C1 segment of cervical spinal cord (tissue), 14 donors: Measurements from ENCODE around the gene ANXA5.
"Not testable (repeated sequence)": the region's sequence is repeated elsewhere in the genome, so short reads cannot be mapped to it uniquely, and the experiment has no call there.

ENCODE experiments used
- DNase-seq, 14 donors: peaks; one replicate each; lab custom pipeline; 2025; lab: John Stamatoyannopoulos, UW

The ANXA5 gene

DNA sequence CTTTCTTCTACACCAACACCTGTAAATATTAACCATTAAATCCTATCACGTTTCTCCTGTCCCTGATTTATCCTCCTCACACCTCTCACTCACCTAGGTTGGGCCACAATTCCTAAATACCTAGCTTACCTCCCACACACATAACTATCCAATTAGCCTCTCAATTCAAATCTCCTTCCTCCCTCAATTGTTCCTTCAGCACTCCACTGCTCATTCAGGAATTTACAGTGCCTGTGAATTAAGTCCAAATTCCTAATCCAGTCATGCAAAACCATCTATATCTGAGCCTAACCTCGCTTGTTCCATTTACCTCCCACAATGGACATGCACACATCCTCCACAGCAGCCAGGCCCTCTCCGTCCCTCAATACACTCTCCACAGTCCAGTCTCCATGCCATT, 17.5 kb downstream of the ANXA5 start:
- DNase-seq: no peak

DNA sequence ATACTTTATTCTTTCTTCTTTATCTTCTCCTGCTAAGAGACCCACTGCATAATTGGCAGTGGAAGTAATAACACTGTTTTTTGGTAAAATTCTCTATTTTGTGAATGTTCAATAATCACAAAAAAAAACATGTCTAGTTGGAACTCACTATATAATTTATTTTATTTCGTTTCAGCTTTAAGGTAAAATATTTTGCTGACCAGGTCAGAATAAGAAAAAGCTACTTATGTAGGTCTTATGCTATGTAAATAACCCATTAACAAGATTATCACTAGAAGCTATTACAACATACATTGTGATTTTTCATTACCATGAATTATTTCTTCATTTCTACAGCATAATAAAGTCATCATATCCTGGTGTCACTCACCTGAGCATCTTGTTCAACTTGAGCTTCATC, 19.3 kb downstream of the ANXA5 start:
- no peak for DNase-seq

DNA sequence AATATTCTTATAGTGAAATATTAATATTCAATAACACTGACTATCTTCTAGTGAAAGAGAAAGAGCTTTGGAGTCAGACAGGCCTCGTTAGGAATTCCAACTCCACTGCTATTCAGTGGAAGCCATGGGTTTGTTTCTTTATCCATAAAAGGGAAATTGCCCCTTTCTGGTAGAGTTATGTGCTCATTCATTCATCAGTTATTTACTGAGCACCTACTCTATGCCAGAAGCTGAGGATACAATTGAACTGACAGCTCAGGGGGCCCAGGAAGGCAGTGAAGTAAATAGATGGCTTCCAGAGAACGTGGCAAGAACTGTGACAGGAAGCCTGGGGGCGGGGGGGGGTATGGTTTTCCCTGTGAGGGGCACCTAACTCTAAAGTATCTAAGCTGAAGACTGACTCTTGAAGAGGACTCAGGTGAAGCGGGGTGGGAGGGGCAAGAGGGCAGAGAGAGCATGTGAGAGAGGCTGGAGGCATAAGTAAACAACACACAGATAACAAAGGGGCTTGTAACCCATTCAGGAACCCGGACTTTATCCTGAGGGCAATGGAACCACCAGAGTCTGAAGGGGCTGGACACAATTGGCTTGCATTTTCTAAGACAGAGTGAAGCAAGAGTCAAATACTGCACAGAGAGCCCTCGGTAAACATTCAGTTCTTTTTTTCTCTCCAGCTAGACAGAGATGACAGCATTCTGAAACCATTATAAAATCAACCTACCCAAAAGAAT, 20.3 kb downstream of the ANXA5 start:
- no peak for DNase-seq

DNA sequence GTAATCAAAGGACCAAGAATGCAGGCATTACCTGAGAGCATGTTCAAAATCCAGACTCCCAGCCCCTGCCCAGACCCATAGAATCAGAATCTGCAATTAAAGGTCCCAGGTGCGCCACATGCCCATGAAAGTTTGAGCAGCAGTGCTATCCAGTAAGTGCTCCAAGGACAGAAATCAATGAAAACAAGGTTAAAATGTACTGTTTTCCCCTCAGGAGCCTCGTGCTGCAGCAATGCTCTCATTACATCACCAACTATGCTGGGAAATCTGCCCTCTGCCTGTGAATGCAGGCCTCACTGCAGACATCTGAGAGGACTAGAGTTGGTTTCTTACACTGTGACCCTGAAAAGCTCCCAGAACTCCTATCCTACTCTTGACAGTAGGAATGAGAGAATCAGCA, 21.1 kb downstream of the ANXA5 start:
- no peak for DNase-seq

DNA sequence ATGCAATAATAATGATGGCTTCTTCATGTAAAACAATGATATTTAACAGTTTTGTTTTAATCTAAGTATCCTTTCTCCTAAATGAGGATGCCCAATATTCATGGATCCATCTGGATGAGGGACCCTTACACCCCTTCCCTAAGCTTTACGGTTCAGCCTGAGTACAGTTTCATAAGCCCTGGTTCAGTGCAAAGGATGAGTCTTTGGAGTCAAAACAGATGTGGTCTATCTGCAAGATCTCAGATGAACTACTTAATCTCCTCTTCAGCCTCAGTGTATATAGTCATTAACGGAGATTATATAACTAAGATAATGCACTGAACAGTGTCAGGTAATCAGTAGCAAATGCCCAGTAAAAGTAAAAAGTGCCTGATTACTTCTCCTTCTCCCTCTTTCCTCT, 22.1 kb downstream of the ANXA5 start:
- DNase-seq: no peak

DNA sequence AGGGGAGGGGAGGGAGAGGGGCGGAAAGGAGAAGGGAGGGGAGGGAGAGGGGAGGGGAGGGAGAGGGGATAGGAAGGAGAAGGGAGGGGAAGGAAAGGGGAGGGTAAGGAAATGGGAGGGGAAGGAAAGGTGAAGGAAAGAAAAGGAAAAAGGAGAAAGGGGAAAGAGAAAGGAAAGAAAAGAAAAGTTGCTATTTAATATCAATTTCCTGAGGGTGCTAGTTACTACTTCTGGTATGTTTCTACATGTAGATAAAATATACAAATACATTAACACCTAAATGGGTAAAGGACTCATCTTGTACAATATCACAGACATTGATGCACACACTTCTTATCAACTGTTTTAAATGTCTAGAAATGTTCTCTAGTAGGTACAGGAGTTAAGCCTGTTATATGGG, 22.6 kb downstream of the ANXA5 start:
- DNase-seq: no peak

DNA sequence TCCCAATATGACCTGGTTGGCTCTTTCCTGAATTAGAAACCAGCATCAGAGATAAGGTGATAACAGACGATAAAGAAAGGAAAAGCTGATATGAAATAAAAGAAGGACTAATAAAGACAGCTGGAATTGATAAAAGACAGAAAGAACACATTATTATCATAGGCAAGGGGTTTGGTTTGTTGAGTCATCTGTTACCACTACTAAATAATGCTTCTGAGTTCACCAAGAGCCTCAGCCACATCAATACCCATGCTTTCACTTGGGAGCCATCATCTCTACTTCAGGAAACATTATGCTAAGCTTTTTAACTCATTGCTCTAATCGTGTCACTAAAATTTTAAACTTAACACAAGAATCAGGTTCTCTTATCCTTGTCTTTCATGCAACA, 27.6 kb downstream of the ANXA5 start:
- DNase-seq: no peak

DNA sequence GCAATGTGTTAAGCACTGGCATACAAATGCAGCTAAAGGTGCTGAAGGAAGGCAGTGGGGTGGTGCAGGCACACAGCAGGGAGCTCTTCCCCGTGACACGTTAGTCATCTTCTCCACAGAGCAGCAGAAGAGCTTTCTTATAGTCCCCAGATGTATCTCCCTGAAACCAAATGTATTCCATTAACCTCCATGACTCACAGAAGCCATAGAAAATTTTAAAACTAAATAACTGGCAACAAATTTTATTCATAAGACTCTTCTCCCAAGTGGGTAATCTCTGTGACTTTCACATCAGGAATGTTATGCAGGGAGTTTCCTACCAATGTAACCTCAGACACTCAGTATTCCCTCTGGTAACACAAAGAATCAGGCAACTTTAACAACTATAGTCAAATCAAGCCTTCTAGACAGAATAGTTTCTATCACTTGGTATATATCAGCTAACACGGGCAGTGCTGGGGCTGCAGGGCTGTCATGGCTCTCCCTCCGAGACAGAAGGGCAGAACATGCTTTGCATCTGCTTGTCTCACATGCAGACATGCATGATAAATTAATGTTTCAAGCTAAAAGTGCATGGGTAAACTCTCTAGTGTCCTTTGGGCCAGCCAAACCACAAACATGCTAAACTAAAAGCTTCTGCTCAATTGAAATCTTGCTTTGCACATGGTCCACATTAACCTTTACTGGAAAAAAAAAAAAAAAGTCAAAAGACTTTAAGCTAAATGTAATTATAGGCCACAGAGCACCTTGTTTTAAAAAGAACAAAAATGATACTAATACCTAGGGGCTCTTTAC, 28.2 kb downstream of the ANXA5 start:
- no peak for DNase-seq

DNA sequence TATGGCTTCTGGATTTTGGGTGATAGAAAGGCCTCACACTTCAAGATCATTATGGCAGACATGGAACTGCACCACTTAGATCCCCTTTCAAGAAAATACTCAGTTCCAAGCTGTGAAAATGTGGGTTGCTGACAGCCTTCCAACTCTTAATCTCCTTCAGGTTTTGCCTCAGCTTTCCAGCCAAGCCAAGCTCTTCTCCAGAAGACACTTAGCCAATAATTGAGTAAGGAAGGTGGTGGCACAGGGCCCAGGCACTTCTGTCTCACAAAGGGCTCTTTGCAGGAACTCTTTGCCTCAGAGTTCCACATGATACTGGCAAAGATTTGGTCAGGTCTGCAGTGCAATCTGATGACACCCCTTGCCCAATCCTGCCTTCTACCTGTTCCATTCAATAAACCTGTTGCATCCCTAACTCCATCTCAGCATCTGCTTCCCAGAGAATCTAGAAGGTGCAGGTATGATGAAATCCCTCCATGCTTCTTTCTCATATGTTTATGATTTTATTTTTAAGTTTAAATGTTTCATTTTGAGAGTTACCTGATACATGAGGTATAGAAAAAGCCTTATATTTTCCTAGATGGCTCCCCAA, 30.6 kb downstream of the ANXA5 start:
- DNase-seq: peak in 1 of 14 donors; percentile 14

DNA sequence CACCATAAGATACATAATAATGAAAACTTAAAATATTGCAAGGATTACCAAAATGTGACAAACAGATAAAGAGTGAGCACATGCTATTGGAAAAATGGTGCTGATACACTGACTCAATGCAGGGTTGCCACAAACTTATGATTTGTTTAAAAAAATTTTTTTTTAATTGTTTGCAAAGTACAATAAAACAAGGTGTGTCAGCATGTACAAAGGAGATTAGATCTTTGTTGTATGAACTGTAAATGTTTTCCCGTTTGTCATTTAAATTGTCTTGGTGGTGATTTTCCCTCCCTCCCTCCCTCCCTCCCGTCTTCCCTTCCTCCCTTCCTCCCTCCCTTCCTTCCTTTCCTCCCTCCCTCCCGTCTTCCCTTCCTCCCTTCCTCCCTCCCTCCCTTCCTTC, 31.4 kb downstream of the ANXA5 start:
- no peak for DNase-seq

DNA sequence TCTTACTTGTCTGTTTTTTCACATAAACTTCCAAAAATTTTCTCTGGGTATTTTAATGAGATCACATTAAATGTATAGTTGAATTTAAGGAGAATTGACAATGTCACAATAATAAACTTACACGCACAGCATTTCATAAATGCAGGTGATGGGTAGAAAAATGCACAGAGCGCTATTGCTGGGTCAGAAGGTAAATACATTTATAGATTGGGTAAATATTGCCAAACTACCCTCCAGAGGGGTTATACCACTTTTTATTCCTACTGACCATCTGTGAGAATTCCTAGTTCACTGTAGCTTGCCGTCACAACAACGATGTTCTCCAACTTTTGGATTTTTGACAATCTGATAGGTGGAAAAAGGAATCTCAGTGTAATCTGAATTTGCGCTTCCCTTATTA, 34.6 kb downstream of the ANXA5 start:
- no peak for DNase-seq

DNA sequence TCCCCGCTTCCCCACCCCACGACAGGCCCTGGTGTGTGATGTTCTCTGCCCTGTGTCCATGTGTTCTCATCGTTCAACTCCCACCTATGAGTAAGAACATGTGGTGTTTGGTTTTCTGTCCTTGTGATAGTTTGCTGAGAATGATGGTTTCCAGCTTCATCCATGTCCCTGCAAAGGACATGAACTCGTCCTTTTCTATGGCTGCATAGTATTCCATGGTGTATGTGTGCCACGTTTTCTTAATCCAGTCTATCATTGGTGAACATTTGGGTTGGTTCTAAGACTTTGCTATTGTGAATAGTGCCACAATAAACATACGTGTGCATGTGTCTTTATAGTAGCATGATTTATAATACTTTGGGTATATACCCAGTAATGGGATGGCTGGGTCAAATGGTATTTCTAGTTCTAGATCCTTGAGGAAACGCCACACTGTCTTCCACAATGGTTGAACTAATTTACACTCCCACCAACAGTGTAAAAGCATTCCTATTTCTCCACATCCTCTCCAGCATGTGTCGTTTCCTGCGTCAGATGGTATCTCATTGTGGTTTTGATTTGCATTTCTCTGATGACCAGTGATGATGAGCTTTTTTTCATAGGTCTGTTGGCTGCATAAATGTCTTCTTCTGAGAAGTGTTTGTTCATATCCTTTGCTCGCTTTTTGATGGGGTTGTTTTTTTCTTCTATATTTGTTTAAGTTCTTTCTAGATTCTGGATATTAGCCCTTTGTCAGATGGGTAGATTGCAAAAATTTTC, 36.4 kb downstream of the ANXA5 start:
- DNase-seq: not testable (repeated sequence)

DNA sequence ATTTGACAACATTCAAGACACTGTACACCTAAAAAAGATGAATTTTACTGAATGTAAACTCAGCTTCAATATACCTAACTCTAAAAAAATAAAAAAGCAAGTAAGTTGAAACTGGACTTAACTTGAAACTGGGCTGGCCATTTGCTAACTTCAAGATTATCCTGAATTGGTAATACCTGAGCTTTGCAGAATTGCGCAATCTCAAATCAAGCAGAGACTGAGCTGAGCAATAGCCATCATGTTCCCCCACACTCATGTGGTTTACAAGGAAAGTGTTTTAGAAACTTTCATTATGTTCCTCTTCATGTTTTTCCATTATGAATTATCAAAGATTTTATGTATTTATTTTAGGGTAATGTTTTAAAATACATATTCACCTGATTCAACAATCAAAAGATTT, 38.7 kb downstream of the ANXA5 start:
- no peak for DNase-seq

DNA sequence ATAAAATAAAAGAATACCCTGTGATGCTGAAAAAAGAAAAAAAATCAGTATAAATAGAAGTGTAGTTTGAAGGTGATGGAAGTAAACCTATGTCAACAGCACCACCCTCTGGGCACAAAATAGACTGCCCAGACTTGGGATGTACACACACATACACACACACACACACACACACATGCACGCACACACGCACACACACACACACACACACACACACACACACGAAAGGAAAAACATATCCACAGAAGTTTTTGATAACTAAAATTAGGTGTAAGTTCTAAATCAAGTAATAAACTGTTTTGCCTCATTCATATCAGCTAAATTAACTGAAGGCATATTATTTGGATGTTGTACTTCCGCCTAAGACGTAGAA, 40.5 kb downstream of the ANXA5 start:
- peak in 3 of 14 donors; percentile 11 to 17 (median 16) for DNase-seq

DNA sequence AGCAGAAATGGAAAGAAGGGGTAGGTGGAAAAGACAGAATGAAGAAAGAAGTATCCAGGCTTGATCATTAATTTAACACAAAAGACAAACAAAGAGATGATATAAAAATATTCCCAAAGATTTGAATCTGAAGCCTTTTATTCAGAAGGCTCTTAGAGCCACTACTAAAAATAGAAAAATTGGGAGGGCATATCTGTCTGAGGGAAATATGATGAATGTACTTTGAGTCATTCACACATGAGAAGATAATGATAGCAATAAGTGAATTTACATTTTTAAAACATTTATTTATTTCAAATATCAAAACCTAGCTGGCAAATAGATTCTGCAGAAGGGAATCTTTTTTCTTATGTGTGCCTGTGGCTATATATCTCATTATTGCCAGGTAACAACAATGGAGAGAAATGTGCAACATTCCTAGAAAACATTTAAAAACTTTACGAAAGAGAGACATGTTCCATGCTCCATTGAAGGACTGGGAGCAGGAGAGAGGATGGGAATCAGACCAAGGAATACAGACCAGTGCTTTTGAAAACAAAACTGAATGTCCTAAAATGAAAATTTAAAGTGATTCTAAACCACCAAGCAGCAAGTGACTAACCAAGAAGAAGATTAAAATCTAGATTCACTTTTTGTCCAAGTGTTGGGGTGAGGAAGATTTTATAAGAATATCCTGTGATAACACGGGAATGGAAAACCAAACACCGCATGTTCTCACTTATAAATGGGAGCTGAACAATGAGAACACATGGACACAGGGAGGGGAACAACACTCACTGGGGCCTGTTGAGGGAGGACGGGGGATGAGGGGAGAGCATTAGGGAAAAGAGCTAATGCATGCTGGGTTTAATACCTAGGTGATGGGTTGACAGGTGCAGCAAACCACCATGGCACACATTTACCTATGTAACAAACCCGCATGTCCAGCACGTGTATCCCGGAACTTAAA, 41.2 kb downstream of the ANXA5 start:
- DNase-seq: no peak

DNA sequence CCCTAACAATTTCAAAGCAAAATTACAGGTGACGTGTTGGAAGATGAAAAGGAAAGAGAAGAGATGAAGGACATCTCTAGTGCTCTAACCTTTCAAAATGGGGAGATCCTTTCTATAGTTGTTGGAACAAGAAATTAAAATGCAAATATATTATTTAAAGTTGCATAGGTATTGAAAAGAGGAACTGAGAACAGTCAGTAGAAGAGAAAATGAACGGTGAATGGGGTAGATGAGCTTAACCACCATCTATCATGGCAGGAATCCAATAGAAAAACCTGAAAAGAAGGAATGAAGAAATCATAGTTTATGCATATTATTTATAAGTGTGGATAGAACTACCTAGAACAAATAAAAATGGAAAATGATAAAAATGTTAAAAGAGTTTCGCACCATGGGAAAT, 42.0 kb downstream of the ANXA5 start:
- no peak for DNase-seq

DNA sequence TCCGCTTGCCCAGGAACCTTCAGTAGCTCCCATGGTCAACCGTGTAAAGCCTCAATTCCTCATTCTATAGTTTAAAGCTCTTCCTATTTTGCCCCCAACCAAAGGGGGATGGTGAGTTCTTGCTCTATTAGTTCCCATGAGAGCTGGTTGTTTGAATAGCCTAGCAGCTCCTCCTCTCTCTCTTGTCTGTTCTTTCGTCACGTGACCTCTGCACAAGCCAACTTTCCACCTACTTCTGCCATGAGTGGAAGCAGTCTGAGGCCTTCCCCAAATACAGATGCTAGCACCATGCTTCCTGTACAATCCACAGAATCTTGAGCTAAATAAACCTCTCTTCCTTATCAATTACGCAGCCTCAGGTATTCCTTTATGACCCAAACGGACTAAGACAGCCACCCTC, 42.8 kb downstream of the ANXA5 start:
- DNase-seq: no peak

DNA sequence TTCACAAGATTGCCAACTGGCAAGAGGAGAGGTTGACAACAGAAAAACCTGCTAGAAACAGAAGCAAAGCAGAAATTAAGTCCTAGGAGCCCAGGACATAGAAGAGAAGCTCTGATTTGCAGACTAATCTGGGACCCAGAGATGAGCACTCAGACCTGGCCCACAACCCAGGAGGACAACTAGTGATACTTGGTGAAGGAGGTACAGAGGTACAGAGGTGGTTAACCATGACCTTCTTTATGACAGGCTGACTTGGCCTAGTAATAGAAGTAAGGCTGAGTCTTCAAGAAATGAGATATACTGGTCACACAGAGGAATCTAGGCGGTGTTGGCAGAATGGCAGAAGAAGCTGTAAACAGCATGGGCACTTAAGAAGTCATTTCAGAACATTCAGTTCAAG, 43.6 kb downstream of the ANXA5 start:
- DNase-seq: no peak

DNA sequence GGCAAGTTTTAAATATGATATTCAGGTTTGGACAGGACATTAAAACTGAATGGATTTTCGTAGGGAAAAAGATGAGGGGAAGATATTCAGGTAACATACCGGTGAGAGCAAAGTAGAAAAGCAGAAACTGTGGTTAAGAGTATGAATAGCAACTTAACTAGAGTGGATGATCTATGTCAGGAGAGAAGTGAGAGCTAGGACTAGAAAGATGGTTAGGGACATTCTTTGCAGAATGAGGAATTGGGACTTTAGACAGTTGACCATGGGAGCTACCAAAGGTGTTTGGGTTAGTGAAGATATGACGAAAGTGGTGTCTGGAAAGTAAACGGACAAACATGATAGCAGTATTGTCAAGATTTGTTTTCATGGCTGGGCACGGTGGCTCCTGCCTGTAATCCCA, 45.2 kb downstream of the ANXA5 start:
- DNase-seq: no peak

DNA sequence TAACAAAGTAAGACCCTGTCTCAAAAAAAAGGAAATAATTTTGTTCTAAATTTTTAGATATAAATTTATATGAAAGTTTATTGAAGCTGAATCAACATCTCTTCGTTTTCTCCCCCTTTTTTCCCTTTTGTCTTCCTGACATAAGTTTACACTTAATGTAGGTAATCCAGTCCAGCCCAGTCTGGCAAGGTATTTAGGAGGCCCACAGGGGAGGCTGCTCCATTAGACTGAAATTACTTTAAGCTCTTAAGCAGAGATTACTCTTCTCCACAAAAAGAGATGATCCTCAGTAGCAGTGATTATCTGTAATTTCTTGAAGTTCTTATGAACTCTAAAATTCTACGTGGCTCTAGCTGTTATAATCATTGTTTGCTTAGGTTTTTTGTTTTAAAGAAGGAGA, 46.0 kb downstream of the ANXA5 start:
- no peak for DNase-seq

DNA sequence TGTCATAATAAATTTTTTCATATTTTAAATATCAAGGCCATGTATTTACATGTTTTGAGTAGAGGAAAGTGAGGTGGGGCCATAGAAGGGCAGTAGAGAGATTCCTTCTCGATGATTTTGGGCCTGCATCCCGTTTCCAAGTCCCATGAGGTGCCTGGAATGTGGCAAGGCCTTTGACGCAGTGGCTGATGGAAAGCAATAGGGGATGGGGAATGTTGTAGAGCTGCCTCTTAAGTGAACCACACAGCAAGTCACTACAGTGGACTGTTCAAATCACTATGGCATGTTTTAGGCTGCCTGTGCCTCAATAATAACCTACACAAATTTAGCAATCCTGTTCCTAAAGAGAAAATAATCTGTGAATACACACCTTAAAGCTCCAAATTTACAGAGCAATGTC, 48.3 kb downstream of the ANXA5 start:
- DNase-seq: no peak
